Fibroblast of lung (primary cell): ENCODE data around the gene SIRPD.

ENCODE experiments used
- EZH2 ChIP-seq: IDR thresholded peaks from 2 replicates; pipeline ENCODE4 v1.5.1; 2012; ENCODE audit warnings: low read length, control low read depth, mild to moderate bottlenecking; ENCODE audit errors: missing control alignments
- TF ChIP-seq, protein P1 (sequence below), 2 donors: IDR thresholded peaks in 1 of 2; conservative IDR thresholded peaks in 1 of 2; 1 replicate in 1 of 2; 2 replicates in 1 of 2; pipeline ENCODE4 v1.5.1; 2011 to 2012; ENCODE audit warnings: low read length in 2 of 2, control low read depth in 1 of 2, inconsistent platforms in 1 of 2, low read depth in 1 of 2, mild to moderate bottlenecking in 1 of 2

DNA sequence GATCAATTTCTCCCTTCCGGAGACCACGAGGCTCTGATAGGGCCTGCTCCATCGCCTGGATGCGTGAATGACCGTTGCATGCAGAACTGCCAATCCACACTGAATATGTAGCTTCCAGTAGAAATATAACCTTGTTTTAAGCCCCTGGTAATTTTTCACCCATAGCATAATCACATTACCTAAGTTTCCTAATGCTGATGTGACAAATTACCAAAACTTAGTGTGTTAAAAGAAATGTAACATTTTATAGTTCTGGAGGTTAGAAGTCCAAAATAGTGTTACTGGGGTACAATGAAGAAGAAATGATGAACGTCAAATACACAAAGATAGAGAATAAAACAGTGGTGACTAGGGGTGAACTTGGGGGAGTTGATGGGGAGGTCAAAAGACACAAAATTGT is 22.0 kb upstream of the SIRPD start:
- TF ChIP-seq, protein P1, sequence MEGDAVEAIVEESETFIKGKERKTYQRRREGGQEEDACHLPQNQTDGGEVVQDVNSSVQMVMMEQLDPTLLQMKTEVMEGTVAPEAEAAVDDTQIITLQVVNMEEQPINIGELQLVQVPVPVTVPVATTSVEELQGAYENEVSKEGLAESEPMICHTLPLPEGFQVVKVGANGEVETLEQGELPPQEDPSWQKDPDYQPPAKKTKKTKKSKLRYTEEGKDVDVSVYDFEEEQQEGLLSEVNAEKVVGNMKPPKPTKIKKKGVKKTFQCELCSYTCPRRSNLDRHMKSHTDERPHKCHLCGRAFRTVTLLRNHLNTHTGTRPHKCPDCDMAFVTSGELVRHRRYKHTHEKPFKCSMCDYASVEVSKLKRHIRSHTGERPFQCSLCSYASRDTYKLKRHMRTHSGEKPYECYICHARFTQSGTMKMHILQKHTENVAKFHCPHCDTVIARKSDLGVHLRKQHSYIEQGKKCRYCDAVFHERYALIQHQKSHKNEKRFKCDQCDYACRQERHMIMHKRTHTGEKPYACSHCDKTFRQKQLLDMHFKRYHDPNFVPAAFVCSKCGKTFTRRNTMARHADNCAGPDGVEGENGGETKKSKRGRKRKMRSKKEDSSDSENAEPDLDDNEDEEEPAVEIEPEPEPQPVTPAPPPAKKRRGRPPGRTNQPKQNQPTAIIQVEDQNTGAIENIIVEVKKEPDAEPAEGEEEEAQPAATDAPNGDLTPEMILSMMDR (conservative IDR thresholded peaks at IDR 0.05 in 1 of 2, IDR thresholded peaks at IDR 0.05 in 1 of 2; ENCODE audit: low read depth in 1 of 2, low read length in 2 of 2), result no peak
- no peak for TF ChIP-seq EZH2
